GM20000 (cell line): ENCODE data around the gene MFAP5.

ENCODE experiments used
- DNase-seq: peaks from one replicate; pipeline ENCODE4 v3.0.0; 2012; ENCODE audit warnings: low spot score
- TF ChIP-seq, protein P1 (sequence below): IDR thresholded peaks from 2 replicates; pipeline ENCODE4 v1.5.1; 2012; ENCODE audit warnings: mild to moderate bottlenecking, control low read depth; ENCODE audit errors: extremely low read depth, missing control alignments

The MFAP5 gene

GRCh38 chr12:8697476-8698131 lies 35.0 kb upstream of the MFAP5 start, which contains the start of gene RIMKLB:
TSS of gene RIMKLB (plus strand) at chr12:8697991. CDS start at chr12:8713867, 15,876 bp downstream.
- TF ChIP-seq, protein P1, sequence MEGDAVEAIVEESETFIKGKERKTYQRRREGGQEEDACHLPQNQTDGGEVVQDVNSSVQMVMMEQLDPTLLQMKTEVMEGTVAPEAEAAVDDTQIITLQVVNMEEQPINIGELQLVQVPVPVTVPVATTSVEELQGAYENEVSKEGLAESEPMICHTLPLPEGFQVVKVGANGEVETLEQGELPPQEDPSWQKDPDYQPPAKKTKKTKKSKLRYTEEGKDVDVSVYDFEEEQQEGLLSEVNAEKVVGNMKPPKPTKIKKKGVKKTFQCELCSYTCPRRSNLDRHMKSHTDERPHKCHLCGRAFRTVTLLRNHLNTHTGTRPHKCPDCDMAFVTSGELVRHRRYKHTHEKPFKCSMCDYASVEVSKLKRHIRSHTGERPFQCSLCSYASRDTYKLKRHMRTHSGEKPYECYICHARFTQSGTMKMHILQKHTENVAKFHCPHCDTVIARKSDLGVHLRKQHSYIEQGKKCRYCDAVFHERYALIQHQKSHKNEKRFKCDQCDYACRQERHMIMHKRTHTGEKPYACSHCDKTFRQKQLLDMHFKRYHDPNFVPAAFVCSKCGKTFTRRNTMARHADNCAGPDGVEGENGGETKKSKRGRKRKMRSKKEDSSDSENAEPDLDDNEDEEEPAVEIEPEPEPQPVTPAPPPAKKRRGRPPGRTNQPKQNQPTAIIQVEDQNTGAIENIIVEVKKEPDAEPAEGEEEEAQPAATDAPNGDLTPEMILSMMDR, result no peak

DNA sequence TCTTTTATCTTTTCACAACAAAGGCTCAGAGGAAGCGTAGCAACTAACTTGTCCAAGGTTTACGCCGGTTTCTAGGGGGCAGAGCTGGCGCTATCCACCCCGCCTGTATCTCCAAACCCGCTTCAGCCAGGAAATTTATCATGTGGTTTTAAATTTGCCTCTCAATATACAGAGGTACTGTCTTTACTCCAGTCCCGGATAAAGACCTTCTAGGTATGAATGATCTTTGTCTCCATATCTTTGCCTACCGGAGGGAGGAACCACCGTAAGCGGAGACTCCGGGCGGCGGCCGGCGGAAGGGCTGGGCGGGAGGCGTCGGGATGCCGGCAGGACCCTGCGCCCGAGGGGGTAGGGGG lies 34.5 kb upstream of the MFAP5 start:
- no peak for DNase-seq

More at GRCh38 chr12:8697476-8698131, 35.0 kb upstream of the MFAP5 start, which contains the start of gene RIMKLB:
- DNase-seq, result peak; percentile 95

GRCh38 chr12:8696442-8697090 lies 33.9 kb upstream of the MFAP5 start:
- TF ChIP-seq, protein P1, result no peak
- DNase-seq, result no peak

More for the DNA sequence above, 34.5 kb upstream of the MFAP5 start:
- TF ChIP-seq, protein P1, result no peak

DNA sequence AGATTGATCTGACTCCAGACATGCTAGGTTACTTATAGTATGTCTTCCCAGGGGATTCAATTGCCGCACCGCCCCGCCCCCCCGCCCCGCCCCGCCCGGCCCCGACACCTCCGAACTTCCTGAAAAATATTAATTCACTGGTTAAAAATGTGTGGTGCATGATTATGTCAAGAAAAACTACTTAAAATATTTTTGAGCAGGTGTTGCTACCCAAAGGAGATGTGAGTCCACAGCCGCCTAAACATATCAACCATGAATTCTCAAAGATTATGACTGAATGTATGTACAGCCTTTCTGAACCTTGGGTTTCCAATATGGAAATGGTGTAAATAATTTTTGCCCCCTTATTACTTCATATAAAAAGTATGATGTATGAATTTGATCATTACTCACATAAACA lies 32.5 kb upstream of the MFAP5 start:
- TF ChIP-seq, protein P1, result no peak
- DNase-seq, result no peak

GRCh38 chr12:8692573-8692972 lies 29.9 kb upstream of the MFAP5 start:
- TF ChIP-seq, protein P1, result no peak
- peak; percentile 50 for DNase-seq

- TF ChIP-seq, protein P1, result no peak
- DNase-seq, result no peak
Observed at GRCh38 chr12:8689681-8690080, 27.1 kb upstream of the MFAP5 start.

- DNase-seq, result no peak
- TF ChIP-seq, protein P1, result no peak
Observed at GRCh38 chr12:8687846-8688601, 25.4 kb upstream of the MFAP5 start.
